Loucy (cell line): ENCODE data around the gene PRKN.

Experiments used
- EZH2phosphoT487 ChIP-seq: fragments of 200-600 bp; IDR thresholded peaks from 2 replicates; pipeline ENCODE4 v1.6.1; 2018; ENCODE audit warnings: antibody characterized with exemption, mild to moderate bottlenecking, moderate library complexity, borderline replicate concordance
- TF ChIP-seq, protein P1 (sequence below): fragments of 200-600 bp; sonication (generic); conservative IDR thresholded peaks from 2 replicates; pipeline ENCODE4 v1.5.1; 2014; ENCODE audit warnings: mild to moderate bottlenecking, antibody characterized with exemption, low read length

DNA sequence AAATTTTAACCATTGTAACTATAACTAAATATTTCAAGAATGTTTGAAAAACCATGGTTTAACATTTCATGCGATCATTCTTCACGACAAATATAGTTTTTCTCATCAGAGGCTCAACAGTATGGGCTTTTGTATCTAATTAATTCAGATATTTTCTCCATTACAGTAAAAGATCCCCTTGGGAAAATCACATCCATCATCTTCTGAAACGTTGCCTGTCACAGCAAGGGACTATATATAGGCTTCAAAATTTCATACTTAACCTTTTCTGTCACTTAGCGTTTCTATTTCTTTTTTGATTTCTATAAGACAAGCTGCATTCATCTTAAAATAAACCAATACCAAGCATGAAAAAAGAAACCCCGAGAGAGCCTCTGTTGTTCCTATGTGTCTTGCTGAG, 710.0 kb downstream of the PRKN start:
- TF ChIP-seq, protein P1, sequence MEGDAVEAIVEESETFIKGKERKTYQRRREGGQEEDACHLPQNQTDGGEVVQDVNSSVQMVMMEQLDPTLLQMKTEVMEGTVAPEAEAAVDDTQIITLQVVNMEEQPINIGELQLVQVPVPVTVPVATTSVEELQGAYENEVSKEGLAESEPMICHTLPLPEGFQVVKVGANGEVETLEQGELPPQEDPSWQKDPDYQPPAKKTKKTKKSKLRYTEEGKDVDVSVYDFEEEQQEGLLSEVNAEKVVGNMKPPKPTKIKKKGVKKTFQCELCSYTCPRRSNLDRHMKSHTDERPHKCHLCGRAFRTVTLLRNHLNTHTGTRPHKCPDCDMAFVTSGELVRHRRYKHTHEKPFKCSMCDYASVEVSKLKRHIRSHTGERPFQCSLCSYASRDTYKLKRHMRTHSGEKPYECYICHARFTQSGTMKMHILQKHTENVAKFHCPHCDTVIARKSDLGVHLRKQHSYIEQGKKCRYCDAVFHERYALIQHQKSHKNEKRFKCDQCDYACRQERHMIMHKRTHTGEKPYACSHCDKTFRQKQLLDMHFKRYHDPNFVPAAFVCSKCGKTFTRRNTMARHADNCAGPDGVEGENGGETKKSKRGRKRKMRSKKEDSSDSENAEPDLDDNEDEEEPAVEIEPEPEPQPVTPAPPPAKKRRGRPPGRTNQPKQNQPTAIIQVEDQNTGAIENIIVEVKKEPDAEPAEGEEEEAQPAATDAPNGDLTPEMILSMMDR, result no peak
- no peak for TF ChIP-seq EZH2phosphoT487
